PC-3 (cell line): ENCODE data around the gene HMG20A. TPM values are rescaled to one million over a fixed set of nuclear protein-coding genes. Genes with fewer than 3 reads are reported as not detected.
A peak's percentile ranks its signal among the peaks of the same experiment; 100 is the strongest.

Experiments used
- ATAC-seq: fragments of 200-7000 bp; cut with Tn5 transposase; 2 replicates; pipeline ENCODE4 v1.9.1; 2020; ENCODE audit warnings: mild to moderate bottlenecking, moderate library complexity
- BruUV-seq: library from RNA; stranded (reverse); fragments of 400-500 nt; replicated peaks from 2 replicates; lab custom pipeline; 2021; lab: Mats Ljungman, UMichigan
- CTCF ChIA-PET: fragments of 300-600 bp; sonication (Branson Sonifier 250); formaldehyde crosslinking; loops from one replicate; lab custom pipeline; 2022; ENCODE audit warnings: antibody characterized with exemption; lab: Charles Lee
- POLR2A ChIA-PET: fragments of 300-600 bp; sonication (Branson Sonifier 250); formaldehyde crosslinking; loops from one replicate; lab custom pipeline; 2022; ENCODE audit warnings: antibody characterized with exemption; ENCODE audit not compliant: unreplicated experiment; lab: Charles Lee
- DNase-seq: peaks from one replicate; pipeline ENCODE4 v3.0.0-alpha.2; 2015
- H2AFZ ChIP-seq: fragments of 300-600 bp; sonication (generic); 2 replicates; pipeline ENCODE4 v1.6.0; 2016; ENCODE audit warnings: antibody characterized with exemption, low read length
- H3F3A ChIP-seq: fragments of 300-600 bp; sonication (generic); one replicate; pipeline ENCODE4 v1.6.0; 2017; ENCODE audit warnings: antibody characterized with exemption, low read length, control low read depth, mild to moderate bottlenecking; ENCODE audit not compliant: unreplicated experiment
- H3K27ac ChIP-seq: fragments of 300-600 bp; sonication (generic); 2 replicates; pipeline ENCODE4 v1.5.1; 2016; ENCODE audit warnings: mild to moderate bottlenecking, low read length
- H3K27me3 ChIP-seq: fragments of 300-600 bp; sonication (generic); 2 replicates; pipeline ENCODE4 v1.6.1; 2016; ENCODE audit warnings: low read length, mixed read lengths
- H3K36me3 ChIP-seq: fragments of 300-600 bp; sonication (generic); 2 replicates; pipeline ENCODE4 v1.6.1; 2016; ENCODE audit warnings: low read depth, mixed run types, low read length, mixed read lengths
- H3K4me1 ChIP-seq: fragments of 300-600 bp; sonication (generic); 2 replicates; pipeline ENCODE4 v1.5.1; 2016; ENCODE audit warnings: low read length; ENCODE audit not compliant: insufficient read depth
- H3K4me2 ChIP-seq: fragments of 300-600 bp; sonication (generic); 2 replicates; pipeline ENCODE4 v1.6.0; 2016; ENCODE audit warnings: low read length
- H3K4me3 ChIP-seq: fragments of 300-600 bp; sonication (generic); 2 replicates; pipeline ENCODE4 v1.5.1; 2016; ENCODE audit warnings: mild to moderate bottlenecking, low read length, mixed read lengths
- H3K79me2 ChIP-seq: fragments of 300-600 bp; sonication (generic); 2 replicates; pipeline ENCODE4 v1.6.1; 2017; ENCODE audit warnings: low read length, mixed read lengths
- H3K9ac ChIP-seq: fragments of 300-600 bp; sonication (generic); 2 replicates; pipeline ENCODE4 v1.6.0; 2016; ENCODE audit warnings: mild to moderate bottlenecking, low read length
- H3K9me2 ChIP-seq: fragments of 300-600 bp; sonication (generic); replicated peaks from 2 replicates; pipeline ENCODE4 v1.6.1; 2016; ENCODE audit warnings: mixed run types, low read length, mixed read lengths
- H3K9me3 ChIP-seq: fragments of 300-600 bp; sonication (generic); 2 replicates; pipeline ENCODE4 v1.6.1; 2016; ENCODE audit warnings: low read length, mixed read lengths
- H4K20me1 ChIP-seq: fragments of 300-600 bp; sonication (generic); 2 replicates; pipeline ENCODE4 v1.6.1; 2016; ENCODE audit warnings: low read length, mixed read lengths
- CTCF ChIP-seq: fragments of 300-600 bp; sonication (generic); conservative IDR thresholded peaks from 2 replicates; pipeline ENCODE4 v1.5.1; 2017; ENCODE audit warnings: antibody characterized with exemption, low read depth, mild to moderate bottlenecking, low read length
- EZH2 ChIP-seq: fragments of 300-600 bp; sonication (generic); IDR thresholded peaks from one replicate; pipeline ENCODE4 v1.6.1; 2017; ENCODE audit warnings: antibody characterized with exemption, mild to moderate bottlenecking, low read length; ENCODE audit not compliant: unreplicated experiment
- EZH2phosphoT487 ChIP-seq: fragments of 300-600 bp; sonication (generic); IDR thresholded peaks from 2 replicates; pipeline ENCODE4 v1.6.1; 2018; ENCODE audit warnings: mild to moderate bottlenecking, antibody characterized with exemption, low read length, borderline replicate concordance
- intact Hi-C: fragments of 100-400 bp; cut with micrococcal nuclease; formaldehyde crosslinking; loops from 2 replicates; pipeline ENCODE4 v1.9.0; 2023
- total RNA-seq: library from RNA; depleted of rRNA; stranded (reverse); fragments of >200 nt; gene quantifications from 2 replicates; pipeline ENCODE4 v1.2.3, GENCODE V29; 2014

HMG20A gene
- total RNA-seq, 1 experiment from 2014 or later: 17.6 TPM

DNA sequence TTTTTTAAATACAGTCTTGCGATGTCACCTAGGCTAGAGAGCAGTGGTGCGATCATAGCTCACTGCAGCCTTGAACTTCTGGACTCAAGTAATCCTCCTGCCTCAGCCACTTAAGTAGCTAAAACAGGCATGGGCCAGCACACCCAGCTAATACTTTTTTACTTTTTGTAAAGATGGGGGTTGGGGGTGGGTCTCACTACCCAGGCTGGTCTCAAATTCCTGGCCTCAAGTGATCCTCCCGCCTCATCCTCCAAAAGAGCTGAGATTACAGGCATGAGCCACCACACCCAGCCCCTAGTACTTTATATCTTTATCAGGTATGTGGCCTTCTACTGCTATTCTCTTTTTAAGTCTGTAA lies 9.1 kb upstream of the HMG20A start:
- no TSS peak for BruUV-seq
- DNase-seq: no peak
- H3K9me3 ChIP-seq: no peaks in the 10 kb centered on the region
- no peak overlapping the region for H2AFZ ChIP-seq
- H3K27me3 ChIP-seq: no peaks in the 10 kb centered on the region
- H3K4me3 ChIP-seq: no peak overlapping the region
- ATAC-seq: no peak
- no peak overlapping the region for H3K4me2 ChIP-seq
- TF ChIP-seq EZH2phosphoT487 (no peak), CTCF (no peak), EZH2 (no peak)
- ChIA-PET CTCF (no interaction called here), POLR2A (no interaction called here)
- H3K9ac ChIP-seq: no peak overlapping the region
- intact Hi-C loops: loop anchor here (10.0 kb wide), 2 partner anchors 97 to 347 kb away; no protein-coding TSS in a partner anchor
- H3K79me2 ChIP-seq: peaks cover 70% of the 10 kb centered on the region
- H3F3A ChIP-seq: no peaks in the 10 kb centered on the region
- H3K4me1 ChIP-seq: peaks cover 5% of the 10 kb centered on the region; the same call in 1 of the 2 replicates
- no peaks in the 10 kb centered on the region for H3K9me2 ChIP-seq
- no peaks in the 10 kb centered on the region for H3K36me3 ChIP-seq
- H4K20me1 ChIP-seq: peaks cover 4% of the 10 kb centered on the region; the same call in 1 of the 2 replicates
- no peak overlapping the region for H3K27ac ChIP-seq

GRCh38 chr15:77412972-77413698 lies 7.6 kb upstream of the HMG20A start:
- H3K27me3 ChIP-seq: no peaks in the 10 kb centered on the region
- H3K4me2 ChIP-seq: no peak overlapping the region
- H3K27ac ChIP-seq: no peak overlapping the region
- POLR2A ChIA-PET: no interaction called here
- peaks cover 75% of the 10 kb centered on the region for H3K79me2 ChIP-seq
- no peak for TF ChIP-seq CTCF
- TF ChIP-seq EZH2: no peak
- TF ChIP-seq EZH2phosphoT487: no peak
- ATAC-seq (peak; percentile 22; the same call in 1 of the 2 replicates), DNase-seq (no peak)
- no peak overlapping the region for H3K9ac ChIP-seq
- peaks cover 18% of the 10 kb centered on the region for H3K4me1 ChIP-seq
- CTCF ChIA-PET: no interaction called here
- BruUV-seq: no TSS peak
- no peaks in the 10 kb centered on the region for H3K9me2 ChIP-seq
- no peaks in the 10 kb centered on the region for H3F3A ChIP-seq
- no peak overlapping the region for H3K4me3 ChIP-seq
- H2AFZ ChIP-seq: no peak overlapping the region
- no peaks in the 10 kb centered on the region for H3K36me3 ChIP-seq
- peaks cover 4% of the 10 kb centered on the region; the same call in 1 of the 2 replicates for H4K20me1 ChIP-seq
- no peaks in the 10 kb centered on the region for H3K9me3 ChIP-seq
- intact Hi-C loops: loop anchor here (10.0 kb wide), 2 partner anchors 98 to 348 kb away; no protein-coding TSS in a partner anchor
